Gastroesophageal sphincter (tissue), 3 donors: ENCODE data around the gene ARID1B.

Experiments used
- EP300 ChIP-seq: sonication (generic); formaldehyde crosslinking; IDR thresholded peaks from one replicate; pipeline ENCODE4 v1.6.1; 2017; ENCODE audit warnings: antibody characterized with exemption, mild to moderate bottlenecking
- POLR2AphosphoS5 ChIP-seq: sonication (generic); formaldehyde crosslinking; IDR thresholded peaks from one replicate; pipeline ENCODE4 v1.6.1; 2017; ENCODE audit warnings: antibody characterized with exemption
- TF ChIP-seq, protein P1 (sequence below), 4 experiments: fragments of 200-600 bp in 2 of 4; fragments of 450-650 bp in 2 of 4; sonication (generic) in 1 of 4; IDR thresholded peaks; one replicate each; pipeline ENCODE4 v1.5.1; 2017 to 2019; ENCODE audit warnings: antibody characterized with exemption in 4 of 4, mild to moderate bottlenecking in 2 of 4, moderate library complexity in 2 of 4

DNA sequence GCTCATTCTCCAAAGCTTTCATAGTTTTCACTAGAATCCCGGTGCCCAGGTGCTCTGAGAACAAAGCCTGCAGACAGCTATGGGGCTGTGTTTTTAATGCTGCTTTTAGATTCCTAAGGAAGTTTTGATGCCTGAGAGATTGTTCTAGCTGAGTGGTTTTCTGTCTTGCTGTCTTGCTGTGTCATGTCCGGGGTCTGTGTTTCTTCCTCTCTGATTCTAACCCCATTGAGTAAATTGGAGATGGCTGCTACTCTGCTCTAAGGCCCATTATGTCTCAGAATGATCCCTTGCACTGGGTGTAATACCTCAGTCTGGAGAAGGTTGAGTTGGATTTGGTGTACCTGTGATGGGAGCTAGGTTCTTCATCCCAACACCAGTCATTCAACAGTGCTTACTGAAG, 63.4 kb downstream of the ARID1B start:
- TF ChIP-seq, protein P1, sequence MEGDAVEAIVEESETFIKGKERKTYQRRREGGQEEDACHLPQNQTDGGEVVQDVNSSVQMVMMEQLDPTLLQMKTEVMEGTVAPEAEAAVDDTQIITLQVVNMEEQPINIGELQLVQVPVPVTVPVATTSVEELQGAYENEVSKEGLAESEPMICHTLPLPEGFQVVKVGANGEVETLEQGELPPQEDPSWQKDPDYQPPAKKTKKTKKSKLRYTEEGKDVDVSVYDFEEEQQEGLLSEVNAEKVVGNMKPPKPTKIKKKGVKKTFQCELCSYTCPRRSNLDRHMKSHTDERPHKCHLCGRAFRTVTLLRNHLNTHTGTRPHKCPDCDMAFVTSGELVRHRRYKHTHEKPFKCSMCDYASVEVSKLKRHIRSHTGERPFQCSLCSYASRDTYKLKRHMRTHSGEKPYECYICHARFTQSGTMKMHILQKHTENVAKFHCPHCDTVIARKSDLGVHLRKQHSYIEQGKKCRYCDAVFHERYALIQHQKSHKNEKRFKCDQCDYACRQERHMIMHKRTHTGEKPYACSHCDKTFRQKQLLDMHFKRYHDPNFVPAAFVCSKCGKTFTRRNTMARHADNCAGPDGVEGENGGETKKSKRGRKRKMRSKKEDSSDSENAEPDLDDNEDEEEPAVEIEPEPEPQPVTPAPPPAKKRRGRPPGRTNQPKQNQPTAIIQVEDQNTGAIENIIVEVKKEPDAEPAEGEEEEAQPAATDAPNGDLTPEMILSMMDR (IDR thresholded peaks at IDR 0.05): no peak
- TF ChIP-seq POLR2AphosphoS5: no peak
- TF ChIP-seq EP300: no peak
